ENCODE data around the gene ZYG11B. TPM values are rescaled to one million over a fixed set of nuclear protein-coding genes. Genes with fewer than 3 reads are reported as not detected.
"Not testable (repeated sequence)": the region's sequence is repeated elsewhere in the genome, so short reads cannot be mapped to it uniquely, and the experiment has no call there.

Gene ZYG11B
- polyA plus RNA-seq, 1 donor from 2014 or later: 48.7 TPM

GRCh38 chr1:52842643-52843310 lies 116.5 kb downstream of the ZYG11B start, which contains the start of gene ZYG11A:
TSS of gene ZYG11A (plus strand) at chr1:52842760. CDS start at chr1:52842884, 124 bp downstream.
- Histone ChIP-seq H3K79me2 (replicated peaks; ENCODE audit: insufficient read depth, low read length) (no peaks in the 10 kb centered on the region), H3K9me3 (ENCODE audit: low read length) (no peaks in the 10 kb centered on the region), H3K27ac (ENCODE audit: low read length) (no peak within 1 kb of the TSS), H3K4me2 (ENCODE audit: low read length) (no peak within 1 kb of the TSS), H4K20me1 (ENCODE audit: insufficient read depth) (no peaks in the 10 kb centered on the region), H3K9ac (ENCODE audit: low read length) (peak within 1 kb of the TSS; percentile 38), H3K27me3 (ENCODE audit: insufficient read depth, low read depth, low read length) (peaks cover 31% of the 10 kb centered on the region), H3K36me3 (ENCODE audit: insufficient read depth, low read length) (no peaks in the 10 kb centered on the region), H3K9me2 (ENCODE audit: insufficient read depth, low read length) (no peaks in the 10 kb centered on the region), H3K4me3 (ENCODE audit: low read length) (peak within 1 kb of the TSS; percentile 76), H2AFZ (ENCODE audit: low read depth, low read length) (peak within 1 kb of the TSS; percentile 33), H3F3A (ENCODE audit: insufficient read depth, low read length, poor library complexity, severe bottlenecking) (no peaks in the 10 kb centered on the region)
- TF ChIP-seq TAF1 (IDR thresholded peaks at IDR 0.05; ENCODE audit: low read depth) (no peak), SMC3 (conservative IDR thresholded peaks at IDR 0.05; ENCODE audit: poor library complexity) (peak; percentile 27), MXI1 (conservative IDR thresholded peaks at IDR 0.05; ENCODE audit: poor library complexity, severe bottlenecking) (peak; percentile 77), EP300 (conservative IDR thresholded peaks at IDR 0.05; ENCODE audit: poor library complexity, severe bottlenecking) (no peak), POLR2AphosphoS5 (IDR thresholded peaks at IDR 0.05) (no peak), RAD21 (conservative IDR thresholded peaks at IDR 0.05) (peak; percentile 48), EZH2 (IDR thresholded peaks at IDR 0.05; ENCODE audit: borderline replicate concordance, insufficient read depth, low read length, poor library complexity, severe bottlenecking) (no peak)
- TF ChIP-seq, protein P1, sequence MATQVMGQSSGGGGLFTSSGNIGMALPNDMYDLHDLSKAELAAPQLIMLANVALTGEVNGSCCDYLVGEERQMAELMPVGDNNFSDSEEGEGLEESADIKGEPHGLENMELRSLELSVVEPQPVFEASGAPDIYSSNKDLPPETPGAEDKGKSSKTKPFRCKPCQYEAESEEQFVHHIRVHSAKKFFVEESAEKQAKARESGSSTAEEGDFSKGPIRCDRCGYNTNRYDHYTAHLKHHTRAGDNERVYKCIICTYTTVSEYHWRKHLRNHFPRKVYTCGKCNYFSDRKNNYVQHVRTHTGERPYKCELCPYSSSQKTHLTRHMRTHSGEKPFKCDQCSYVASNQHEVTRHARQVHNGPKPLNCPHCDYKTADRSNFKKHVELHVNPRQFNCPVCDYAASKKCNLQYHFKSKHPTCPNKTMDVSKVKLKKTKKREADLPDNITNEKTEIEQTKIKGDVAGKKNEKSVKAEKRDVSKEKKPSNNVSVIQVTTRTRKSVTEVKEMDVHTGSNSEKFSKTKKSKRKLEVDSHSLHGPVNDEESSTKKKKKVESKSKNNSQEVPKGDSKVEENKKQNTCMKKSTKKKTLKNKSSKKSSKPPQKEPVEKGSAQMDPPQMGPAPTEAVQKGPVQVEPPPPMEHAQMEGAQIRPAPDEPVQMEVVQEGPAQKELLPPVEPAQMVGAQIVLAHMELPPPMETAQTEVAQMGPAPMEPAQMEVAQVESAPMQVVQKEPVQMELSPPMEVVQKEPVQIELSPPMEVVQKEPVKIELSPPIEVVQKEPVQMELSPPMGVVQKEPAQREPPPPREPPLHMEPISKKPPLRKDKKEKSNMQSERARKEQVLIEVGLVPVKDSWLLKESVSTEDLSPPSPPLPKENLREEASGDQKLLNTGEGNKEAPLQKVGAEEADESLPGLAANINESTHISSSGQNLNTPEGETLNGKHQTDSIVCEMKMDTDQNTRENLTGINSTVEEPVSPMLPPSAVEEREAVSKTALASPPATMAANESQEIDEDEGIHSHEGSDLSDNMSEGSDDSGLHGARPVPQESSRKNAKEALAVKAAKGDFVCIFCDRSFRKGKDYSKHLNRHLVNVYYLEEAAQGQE (IDR thresholded peaks at IDR 0.05; ENCODE audit: borderline replicate concordance): no peak
- TF ChIP-seq, protein P2, sequence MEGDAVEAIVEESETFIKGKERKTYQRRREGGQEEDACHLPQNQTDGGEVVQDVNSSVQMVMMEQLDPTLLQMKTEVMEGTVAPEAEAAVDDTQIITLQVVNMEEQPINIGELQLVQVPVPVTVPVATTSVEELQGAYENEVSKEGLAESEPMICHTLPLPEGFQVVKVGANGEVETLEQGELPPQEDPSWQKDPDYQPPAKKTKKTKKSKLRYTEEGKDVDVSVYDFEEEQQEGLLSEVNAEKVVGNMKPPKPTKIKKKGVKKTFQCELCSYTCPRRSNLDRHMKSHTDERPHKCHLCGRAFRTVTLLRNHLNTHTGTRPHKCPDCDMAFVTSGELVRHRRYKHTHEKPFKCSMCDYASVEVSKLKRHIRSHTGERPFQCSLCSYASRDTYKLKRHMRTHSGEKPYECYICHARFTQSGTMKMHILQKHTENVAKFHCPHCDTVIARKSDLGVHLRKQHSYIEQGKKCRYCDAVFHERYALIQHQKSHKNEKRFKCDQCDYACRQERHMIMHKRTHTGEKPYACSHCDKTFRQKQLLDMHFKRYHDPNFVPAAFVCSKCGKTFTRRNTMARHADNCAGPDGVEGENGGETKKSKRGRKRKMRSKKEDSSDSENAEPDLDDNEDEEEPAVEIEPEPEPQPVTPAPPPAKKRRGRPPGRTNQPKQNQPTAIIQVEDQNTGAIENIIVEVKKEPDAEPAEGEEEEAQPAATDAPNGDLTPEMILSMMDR (IDR thresholded peaks at IDR 0.05; ENCODE audit: poor library complexity, severe bottlenecking): peak; percentile 57

DNA sequence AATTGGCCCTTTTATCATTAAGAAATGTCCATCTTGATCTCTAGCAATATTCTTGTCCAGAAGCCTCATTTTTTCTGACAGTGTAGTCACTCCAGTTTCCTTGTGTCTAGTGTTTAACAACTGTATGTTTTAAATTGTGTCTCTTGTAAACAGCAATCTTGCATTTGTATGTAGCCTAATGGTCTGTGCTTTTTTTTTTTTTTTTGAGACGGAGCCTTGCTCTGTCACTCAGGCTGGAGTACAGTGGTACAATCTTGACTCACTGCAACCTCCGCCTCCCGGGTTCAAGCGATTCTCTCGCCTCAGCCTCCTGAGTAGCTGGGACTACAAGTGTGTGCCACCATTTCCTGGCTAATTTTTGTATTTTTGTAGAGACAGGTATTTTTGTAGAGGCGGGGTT lies 118.9 kb downstream of the ZYG11B start:
- H3K9me2 ChIP-seq (ENCODE audit: insufficient read depth, low read length); H2AFZ ChIP-seq (ENCODE audit: low read depth, low read length); H3K27ac ChIP-seq (ENCODE audit: low read length); H3K4me2 ChIP-seq (ENCODE audit: low read length); H4K20me1 ChIP-seq (ENCODE audit: insufficient read depth); H3K79me2 ChIP-seq (replicated peaks; ENCODE audit: insufficient read depth, low read length); H3K36me3 ChIP-seq (ENCODE audit: insufficient read depth, low read length); H3F3A ChIP-seq (ENCODE audit: insufficient read depth, low read length, poor library complexity, severe bottlenecking); H3K4me3 ChIP-seq (ENCODE audit: low read length); H3K9me3 ChIP-seq (ENCODE audit: low read length); H3K9ac ChIP-seq (ENCODE audit: low read length): not testable (repeated sequence)
- peaks cover 31% of the 10 kb centered on the region for H3K27me3 ChIP-seq (ENCODE audit: insufficient read depth, low read depth, low read length)

All from neural cell (in vitro differentiated cells).